Gastroesophageal sphincter (tissue), 4 donors: ENCODE measurements around the gene NDUFB11. TPM values are rescaled to one million over a fixed set of nuclear protein-coding genes. Genes with fewer than 3 reads are reported as not detected.

Experiments
- ATAC-seq: fragments of 150-250 bp; one replicate; pipeline ENCODE4 v1.9.1; 2016; ENCODE audit warnings: mild to moderate bottlenecking, moderate library complexity
- H3K27ac ChIP-seq, 4 donors: fragments of 200-600 bp; sonication (generic) in 3 of 4; 1 replicate in 3 of 4; 2 replicates in 1 of 4; pipeline ENCODE4 v1.5.1; 2016 to 2019
- H3K27me3 ChIP-seq: fragments of 200-600 bp; sonication (generic); one replicate; pipeline ENCODE4 v1.5.1; 2019
- H3K36me3 ChIP-seq, 2 donors: fragments of 200-600 bp; sonication (generic); one replicate each; pipeline ENCODE4 v1.5.1; 2019; ENCODE audit warnings: control low read depth in 1 of 2
- H3K4me1 ChIP-seq, 3 donors: fragments of 200-600 bp; sonication (generic); 1 replicate in 2 of 3; 2 replicates in 1 of 3; pipeline ENCODE4 v1.5.1; 2016 to 2019; ENCODE audit warnings: control low read depth in 2 of 3
- H3K4me3 ChIP-seq, 2 donors: fragments of 200-600 bp; sonication (generic); one replicate each; pipeline ENCODE4 v1.5.1; 2019; ENCODE audit warnings: mild to moderate bottlenecking in 1 of 2, moderate library complexity in 1 of 2
- H3K9me3 ChIP-seq, 3 donors: fragments of 200-600 bp; sonication (generic); one replicate each; pipeline ENCODE4 v1.5.1; 2017 to 2019; ENCODE audit warnings: control low read depth in 2 of 3
- EP300 ChIP-seq: sonication (generic); formaldehyde crosslinking; IDR thresholded peaks from one replicate; pipeline ENCODE4 v1.6.1; 2017; ENCODE audit warnings: antibody characterized with exemption, mild to moderate bottlenecking
- POLR2A ChIP-seq, 2 donors: fragments of 450-650 bp; IDR thresholded peaks; one replicate each; pipeline ENCODE4 v1.6.1; 2017; ENCODE audit warnings: antibody characterized with exemption in 2 of 2, mild to moderate bottlenecking in 2 of 2, moderate library complexity in 1 of 2
- POLR2AphosphoS5 ChIP-seq: sonication (generic); formaldehyde crosslinking; IDR thresholded peaks from one replicate; pipeline ENCODE4 v1.6.1; 2017; ENCODE audit warnings: antibody characterized with exemption
- WGBS, 2 donors: methylation state at CpG; one replicate each; pipeline ENCODE4 v1.1.5; 2018; ENCODE audit warnings: low coverage in 1 of 2; 5-methylcytosine and 5-hydroxymethylcytosine counted together
- total RNA-seq, 4 donors: library from RNA; depleted of rRNA; stranded (reverse); fragments of >200 nt; gene quantifications; one replicate each; pipeline ENCODE4 v1.1.0, GENCODE V29; 2016
- TF ChIP-seq, protein P1 (sequence below), 4 experiments: fragments of 200-600 bp in 2 of 4; fragments of 450-650 bp in 2 of 4; sonication (generic) in 1 of 4; IDR thresholded peaks; one replicate each; pipeline ENCODE4 v1.5.1; 2017 to 2019; ENCODE audit warnings: antibody characterized with exemption in 4 of 4, mild to moderate bottlenecking in 2 of 4, moderate library complexity in 2 of 4

The NDUFB11 gene
- total RNA-seq, 4 donors from 2014 or later, result 43.3 to 66.8 (median 53.0) TPM

DNA sequence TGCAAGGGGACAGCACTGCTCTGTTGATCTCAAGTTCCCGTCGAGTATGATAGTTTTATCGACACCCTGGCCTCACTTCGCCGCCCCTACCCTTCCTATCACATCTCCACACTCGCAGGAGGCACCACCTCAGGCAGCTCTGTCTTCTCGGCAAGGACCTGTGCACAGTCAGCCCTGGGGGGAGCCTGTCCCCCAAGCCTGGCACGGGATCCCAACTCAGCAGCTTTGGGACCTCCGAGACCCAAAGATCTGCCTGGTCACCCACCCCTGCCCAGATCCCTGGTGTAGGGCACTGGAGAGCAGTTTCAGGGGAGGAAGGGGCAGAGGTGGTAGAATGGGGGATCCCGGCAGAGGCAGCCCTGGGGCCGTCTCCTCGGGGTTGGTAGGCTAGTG, 31.1 kb upstream of the NDUFB11 start:
- Histone ChIP-seq H3K4me3 (no peak overlapping the region), H3K36me3 (peaks cover 0 to 100% of the 10 kb centered on the region in 2 donors), H3K27me3 (no peaks in the 10 kb centered on the region), H3K27ac (no peak overlapping the region), H3K4me1 (peaks cover 0 to 23% (median 0%) of the 10 kb centered on the region in 3 donors), H3K9me3 (no peaks in the 10 kb centered on the region)
- TF ChIP-seq, protein P1, sequence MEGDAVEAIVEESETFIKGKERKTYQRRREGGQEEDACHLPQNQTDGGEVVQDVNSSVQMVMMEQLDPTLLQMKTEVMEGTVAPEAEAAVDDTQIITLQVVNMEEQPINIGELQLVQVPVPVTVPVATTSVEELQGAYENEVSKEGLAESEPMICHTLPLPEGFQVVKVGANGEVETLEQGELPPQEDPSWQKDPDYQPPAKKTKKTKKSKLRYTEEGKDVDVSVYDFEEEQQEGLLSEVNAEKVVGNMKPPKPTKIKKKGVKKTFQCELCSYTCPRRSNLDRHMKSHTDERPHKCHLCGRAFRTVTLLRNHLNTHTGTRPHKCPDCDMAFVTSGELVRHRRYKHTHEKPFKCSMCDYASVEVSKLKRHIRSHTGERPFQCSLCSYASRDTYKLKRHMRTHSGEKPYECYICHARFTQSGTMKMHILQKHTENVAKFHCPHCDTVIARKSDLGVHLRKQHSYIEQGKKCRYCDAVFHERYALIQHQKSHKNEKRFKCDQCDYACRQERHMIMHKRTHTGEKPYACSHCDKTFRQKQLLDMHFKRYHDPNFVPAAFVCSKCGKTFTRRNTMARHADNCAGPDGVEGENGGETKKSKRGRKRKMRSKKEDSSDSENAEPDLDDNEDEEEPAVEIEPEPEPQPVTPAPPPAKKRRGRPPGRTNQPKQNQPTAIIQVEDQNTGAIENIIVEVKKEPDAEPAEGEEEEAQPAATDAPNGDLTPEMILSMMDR (IDR thresholded peaks at IDR 0.05), result no peak
- TF ChIP-seq POLR2AphosphoS5, result no peak
- TF ChIP-seq POLR2A (IDR thresholded peaks at IDR 0.05), result no peak
- TF ChIP-seq EP300, result no peak
- no CpG with 5 or more reads among the region's 12 CpGs for WGBS, 2 donors
- no peak for ATAC-seq

- TF ChIP-seq EP300, result no peak
- no peak for TF ChIP-seq POLR2AphosphoS5
- TF ChIP-seq POLR2A (IDR thresholded peaks at IDR 0.05), result no peak
- TF ChIP-seq, protein P1 (IDR thresholded peaks at IDR 0.05), result no peak
- no peak for ATAC-seq
- Histone ChIP-seq H3K4me3 (no peak overlapping the region), H3K27me3 (no peaks in the 10 kb centered on the region), H3K36me3 (peaks cover 0 to 100% of the 10 kb centered on the region in 2 donors), H3K9me3 (no peaks in the 10 kb centered on the region), H3K4me1 (peaks cover 0 to 28% (median 0%) of the 10 kb centered on the region in 3 donors), H3K27ac (no peak overlapping the region)
- 87 to 88% methylated on average over 7 to 13 of the region's 23 CpGs for WGBS, 2 donors
Measured at GRCh38 chrX:47174846-47175587, 30.5 kb upstream of the NDUFB11 start.

DNA sequence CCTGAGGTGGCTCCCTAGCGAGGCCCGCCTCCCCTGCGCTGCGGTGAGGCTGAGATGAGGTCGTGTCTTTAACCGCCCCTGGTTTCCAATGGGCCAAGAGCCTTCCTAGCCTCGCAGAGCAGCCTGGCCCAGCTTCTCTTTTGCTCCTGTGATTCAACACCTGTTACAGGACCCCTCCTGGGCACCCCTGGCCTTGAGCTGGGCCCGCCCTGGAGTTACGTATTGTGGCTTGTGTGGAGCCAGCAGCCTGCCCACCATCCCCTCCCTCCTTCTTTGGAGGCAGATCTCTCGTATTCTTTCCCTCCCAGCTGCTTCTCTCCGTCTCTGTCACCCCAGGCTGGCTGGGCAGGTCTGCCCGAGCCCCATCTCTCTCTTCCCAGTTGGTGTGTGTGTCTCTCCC, 29.9 kb upstream of the NDUFB11 start:
- peaks cover 0 to 26% (median 0%) of the 10 kb centered on the region in 3 donors for H3K4me1 ChIP-seq
- no peaks in the 10 kb centered on the region for H3K9me3 ChIP-seq
- H3K27me3 ChIP-seq, result no peaks in the 10 kb centered on the region
- H3K36me3 ChIP-seq, result peaks cover 0 to 100% of the 10 kb centered on the region in 2 donors
- ATAC-seq, result no peak
- no peak overlapping the region for H3K4me3 ChIP-seq
- TF ChIP-seq, protein P1 (IDR thresholded peaks at IDR 0.05), result no peak
- no peak for TF ChIP-seq EP300
- 81% methylated on average over 6 of the region's 12 CpGs; no CpG with 5 or more reads in 1 of the 2 donors for WGBS, 2 donors
- no peak overlapping the region for H3K27ac ChIP-seq

DNA sequence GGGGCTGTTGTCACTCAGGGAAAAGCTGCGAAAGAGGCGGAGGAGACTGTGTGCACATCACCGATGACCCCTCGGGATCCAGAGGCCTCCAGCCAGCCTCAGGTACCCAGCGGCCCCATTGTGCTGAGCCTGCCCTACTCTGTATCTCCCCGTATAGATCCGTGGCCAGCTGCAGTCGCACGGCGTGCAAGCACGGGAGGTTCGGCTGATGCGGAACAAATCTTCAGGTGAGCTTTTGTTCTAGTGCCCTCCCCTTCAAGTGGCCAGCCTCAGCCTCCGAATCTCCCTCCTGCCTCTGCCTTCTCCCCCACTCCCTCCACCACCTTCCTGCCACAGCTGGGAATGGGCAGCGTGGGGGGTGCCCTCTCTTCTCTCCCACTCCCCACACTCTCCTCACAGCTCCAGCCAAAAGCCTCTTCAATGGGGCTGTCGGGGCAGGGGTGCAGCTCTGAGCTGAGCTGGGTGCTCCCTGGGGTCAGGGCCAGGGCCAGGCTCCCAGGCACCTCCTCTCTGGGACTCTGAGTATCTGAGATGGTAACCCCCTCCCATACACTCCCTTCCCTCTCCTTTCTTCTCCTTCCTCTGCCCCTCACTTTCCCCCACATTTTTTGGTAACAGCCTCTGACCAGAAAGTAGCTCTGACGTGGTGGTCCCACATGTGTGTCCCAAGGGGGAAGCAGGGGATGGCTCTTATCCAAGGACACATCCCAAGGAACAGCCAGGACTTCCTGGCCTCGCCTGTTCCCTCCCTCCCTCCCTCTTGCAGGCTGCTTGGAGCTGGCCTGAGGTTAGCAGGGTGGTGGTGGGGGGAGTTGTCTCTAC, 28.7 kb upstream of the NDUFB11 start:
- peaks cover 0 to 91% of the 10 kb centered on the region in 2 donors for H3K36me3 ChIP-seq
- peaks cover 0 to 14% (median 0%) of the 10 kb centered on the region in 3 donors for H3K4me1 ChIP-seq
- H3K27ac ChIP-seq, result no peak overlapping the region
- WGBS, 2 donors, result 40 to 67% methylated on average over 1 to 2 of the region's 18 CpGs
- no peaks in the 10 kb centered on the region for H3K27me3 ChIP-seq
- no peak for ATAC-seq
- no peak overlapping the region for H3K4me3 ChIP-seq
- no peak for TF ChIP-seq POLR2A (IDR thresholded peaks at IDR 0.05)
- TF ChIP-seq EP300, result no peak
- TF ChIP-seq POLR2AphosphoS5, result no peak
- TF ChIP-seq, protein P1 (IDR thresholded peaks at IDR 0.05), result no peak
- no peaks in the 10 kb centered on the region for H3K9me3 ChIP-seq
